Measurements from ENCODE around the gene PRELP. TPM values are rescaled to one million over a fixed set of nuclear protein-coding genes. Genes with fewer than 3 reads are reported as not detected.

The PRELP gene
- total and polyA plus RNA-seq, 2 donors (not counting 3 experiments of a cell fraction or from before 2014, with no cell fraction given): 0.01 TPM; not detected in 1

GRCh38 chr1:203497269-203497777, 21.7 kb downstream of the PRELP start:
- POLR2A ChIA-PET: no interaction called here
- TF ChIP-seq CTCF (IDR thresholded peaks at IDR 0.05; ENCODE audit: extremely low read depth in 1 of 2, insufficient read depth in 1 of 2, low read depth in 1 of 2, low read length in 2 of 2): no peak
- no peak for TF ChIP-seq GATA2 (IDR thresholded peaks at IDR 0.05; ENCODE audit: insufficient read depth, insufficient read length, low read depth, low read length)
- TF ChIP-seq EZH2 (IDR thresholded peaks at IDR 0.05; ENCODE audit: borderline replicate concordance, low read depth, low read length, severe bottlenecking): no peak
- no peak for TF ChIP-seq MYC (IDR thresholded peaks at IDR 0.05; ENCODE audit: low read depth, low read length)
- no peak for TF ChIP-seq POLR2A (IDR thresholded peaks at IDR 0.05; ENCODE audit: low read depth, low read length)
- no peak for TF ChIP-seq JUN (IDR thresholded peaks at IDR 0.05; ENCODE audit: borderline replicate concordance, insufficient read depth, insufficient read length, low read depth)
- TF ChIP-seq MAX (IDR thresholded peaks at IDR 0.05; ENCODE audit: insufficient read depth, insufficient read length): no peak
- TF ChIP-seq FOS (IDR thresholded peaks at IDR 0.05; ENCODE audit: borderline replicate concordance, insufficient read depth, low read length): no peak
- TF ChIP-seq POLR2AphosphoS5 (IDR thresholded peaks at IDR 0.05; ENCODE audit: insufficient read depth, low read depth, low read length): no peak
- no peak overlapping the region for H3K4me3 ChIP-seq (replicated peaks in 1 of 3; ENCODE audit: insufficient read depth in 1 of 3, low read depth in 1 of 3, low read length in 3 of 3)
- no peak overlapping the region for H3K4me2 ChIP-seq (ENCODE audit: insufficient read depth, low read length)
- H3K79me2 ChIP-seq (ENCODE audit: control insufficient read depth, insufficient read depth, low read length): no peaks in the 10 kb centered on the region
- no peaks in the 10 kb centered on the region for H3K36me3 ChIP-seq (ENCODE audit: control insufficient read depth in 2 of 2, extremely low read depth in 1 of 2, insufficient read depth in 2 of 2, low read length in 2 of 2)
- DNase-seq (ENCODE audit: low read depth, low spot score) (no peak), FAIRE-seq (no peak)
- CTCF ChIA-PET: interaction anchor here (0.8 to 1.4 kb wide), 4 partner anchors 10 to 204 kb away, joined by 3 to 6 read pairs (median 4); partner anchors contain the start of gene PRELP
- H3K4me1 ChIP-seq (ENCODE audit: control insufficient read depth, extremely low read depth, insufficient read depth, low read length): no peaks in the 10 kb centered on the region
- intact Hi-C loops (cut with micrococcal nuclease): no loop called here
- peaks cover 0 to 6% of the 10 kb centered on the region in 2 experiments for H3K27me3 ChIP-seq (ENCODE audit: control insufficient read depth in 2 of 2, insufficient read depth in 2 of 2, low read length in 2 of 2)
- no peak overlapping the region for H2AFZ ChIP-seq (ENCODE audit: low read depth, low read length)
- H3K9me3 ChIP-seq (replicated peaks; ENCODE audit: control insufficient read depth, insufficient read depth, low read length): no peaks in the 10 kb centered on the region
- H3K9me1 ChIP-seq (replicated peaks; ENCODE audit: control insufficient read depth, extremely low read depth, insufficient read depth, low read length): no peaks in the 10 kb centered on the region
- dilution Hi-C loops (cut with MboI; ENCODE audit: extremely low pct_ligation_motif_present, low sequenced_read_pairs): no loop called here
- no TSS peak for BruUV-seq (replicated peaks)
- H3K27ac ChIP-seq (ENCODE audit: insufficient read depth, low read depth, low read length): no peak overlapping the region
- H4K20me1 ChIP-seq (replicated peaks; ENCODE audit: control insufficient read depth, extremely low read depth, insufficient read depth, low read length): no peaks in the 10 kb centered on the region
- no peak overlapping the region for H3K9ac ChIP-seq (replicated peaks; ENCODE audit: extremely low read depth, insufficient read depth, low read length)

Measured in endothelial cell of umbilical vein (primary cell).